DND-41 (cell line): ENCODE results near the gene KCNAB1.

ENCODE experiments used
- ATAC-seq: fragments of 200-7000 bp; cut with Tn5 transposase; 3 replicates; pipeline ENCODE4 v1.9.1; 2021; ENCODE audit warnings: low read depth; ENCODE audit not compliant: insufficient read depth
- DNase-seq: peaks from one replicate; pipeline ENCODE4 v3.0.0-alpha.2; 2020
- H2AFZ ChIP-seq: 2 replicates; pipeline ENCODE4 v1.6.0; 2012; ENCODE audit warnings: low read depth, low read length
- H3K27ac ChIP-seq: 2 replicates; pipeline ENCODE4 v1.5.1; 2012; ENCODE audit warnings: low read length, inconsistent platforms
- H3K27me3 ChIP-seq: fragments of 200-600 bp; sonication (generic); 2 replicates; pipeline ENCODE4 v1.6.0; 2012; ENCODE audit warnings: low read length, mild to moderate bottlenecking, inconsistent platforms; ENCODE audit not compliant: insufficient read depth, poor library complexity
- H3K36me3 ChIP-seq: 2 replicates; pipeline ENCODE4 v1.5.1; 2012; ENCODE audit warnings: low read length, inconsistent platforms; ENCODE audit not compliant: insufficient read depth
- H3K4me1 ChIP-seq: 2 replicates; pipeline ENCODE4 v1.5.1; 2012; ENCODE audit warnings: mild to moderate bottlenecking, low read length; ENCODE audit not compliant: insufficient read depth
- H3K4me2 ChIP-seq: 2 replicates; pipeline ENCODE4 v1.6.0; 2012; ENCODE audit warnings: mild to moderate bottlenecking, moderate library complexity, low read length, inconsistent platforms; ENCODE audit not compliant: insufficient read depth
- H3K4me3 ChIP-seq, 2 experiments: fragments of 200-600 bp in 1 of 2; shearing (Covaris generic) in 1 of 2; 2 replicates each; pipeline ENCODE4 v1.5.1; 2012 to 2016; ENCODE audit warnings: inconsistent platforms in 2 of 2, low read length in 2 of 2, mild to moderate bottlenecking in 2 of 2, low read depth in 1 of 2, moderate library complexity in 1 of 2
- H3K79me2 ChIP-seq: 2 replicates; pipeline ENCODE4 v1.6.0; 2012; ENCODE audit warnings: low read length, inconsistent platforms; ENCODE audit not compliant: insufficient read depth
- H3K9ac ChIP-seq: 2 replicates; pipeline ENCODE4 v1.6.0; 2012; ENCODE audit warnings: low read depth, mild to moderate bottlenecking, inconsistent platforms, low read length, moderate library complexity
- H3K9me3 ChIP-seq: 2 replicates; pipeline ENCODE4 v1.5.1; 2012; ENCODE audit warnings: low read length, moderate library complexity, mild to moderate bottlenecking, inconsistent platforms; ENCODE audit not compliant: insufficient read depth, severe bottlenecking
- H4K20me1 ChIP-seq: 2 replicates; pipeline ENCODE4 v1.6.0; 2012; ENCODE audit warnings: low read length; ENCODE audit not compliant: insufficient read depth
- EZH2 ChIP-seq: IDR thresholded peaks from 3 replicates; pipeline ENCODE4 v1.6.1; 2012; ENCODE audit warnings: borderline replicate concordance, low read depth, mild to moderate bottlenecking, moderate library complexity, low read length, inconsistent platforms; ENCODE audit not compliant: severe bottlenecking
- TF ChIP-seq, protein P1 (sequence below): IDR thresholded peaks from 2 replicates; pipeline ENCODE4 v1.5.1; 2012; ENCODE audit warnings: borderline replicate concordance, low read length, moderate library complexity, mild to moderate bottlenecking; ENCODE audit not compliant: poor library complexity, severe bottlenecking; ENCODE audit errors: extremely low read depth

KCNAB1 gene

GRCh38 chr3:156356537-156357363 is 236.4 kb downstream of the KCNAB1 start:
- H3K4me1 ChIP-seq: no peaks in the 10 kb centered on the region
- H3K9me3 ChIP-seq: no peaks in the 10 kb centered on the region
- peaks cover 3% of the 10 kb centered on the region for H3K27me3 ChIP-seq
- ATAC-seq (no peak), DNase-seq (no peak)
- no peak for TF ChIP-seq EZH2
- TF ChIP-seq, protein P1, sequence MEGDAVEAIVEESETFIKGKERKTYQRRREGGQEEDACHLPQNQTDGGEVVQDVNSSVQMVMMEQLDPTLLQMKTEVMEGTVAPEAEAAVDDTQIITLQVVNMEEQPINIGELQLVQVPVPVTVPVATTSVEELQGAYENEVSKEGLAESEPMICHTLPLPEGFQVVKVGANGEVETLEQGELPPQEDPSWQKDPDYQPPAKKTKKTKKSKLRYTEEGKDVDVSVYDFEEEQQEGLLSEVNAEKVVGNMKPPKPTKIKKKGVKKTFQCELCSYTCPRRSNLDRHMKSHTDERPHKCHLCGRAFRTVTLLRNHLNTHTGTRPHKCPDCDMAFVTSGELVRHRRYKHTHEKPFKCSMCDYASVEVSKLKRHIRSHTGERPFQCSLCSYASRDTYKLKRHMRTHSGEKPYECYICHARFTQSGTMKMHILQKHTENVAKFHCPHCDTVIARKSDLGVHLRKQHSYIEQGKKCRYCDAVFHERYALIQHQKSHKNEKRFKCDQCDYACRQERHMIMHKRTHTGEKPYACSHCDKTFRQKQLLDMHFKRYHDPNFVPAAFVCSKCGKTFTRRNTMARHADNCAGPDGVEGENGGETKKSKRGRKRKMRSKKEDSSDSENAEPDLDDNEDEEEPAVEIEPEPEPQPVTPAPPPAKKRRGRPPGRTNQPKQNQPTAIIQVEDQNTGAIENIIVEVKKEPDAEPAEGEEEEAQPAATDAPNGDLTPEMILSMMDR: no peak
- H3K4me2 ChIP-seq: no peak overlapping the region
- no peak overlapping the region for H2AFZ ChIP-seq
- H4K20me1 ChIP-seq: no peaks in the 10 kb centered on the region; the same call in 1 of the 2 replicates
- H3K36me3 ChIP-seq: no peaks in the 10 kb centered on the region
- H3K4me3 ChIP-seq: no peak overlapping the region
- H3K79me2 ChIP-seq: no peaks in the 10 kb centered on the region
- H3K9ac ChIP-seq: no peak overlapping the region
- H3K27ac ChIP-seq: no peak overlapping the region

- Histone ChIP-seq H3K4me1 (no peaks in the 10 kb centered on the region), H3K4me2 (no peak overlapping the region), H3K27me3 (peaks cover 3% of the 10 kb centered on the region), H3K79me2 (no peaks in the 10 kb centered on the region), H3K27ac (no peak overlapping the region), H3K4me3 (no peak overlapping the region), H3K9ac (no peak overlapping the region), H3K9me3 (no peaks in the 10 kb centered on the region), H2AFZ (no peak overlapping the region), H3K36me3 (no peaks in the 10 kb centered on the region), H4K20me1 (no peaks in the 10 kb centered on the region)
- DNase-seq (no peak), ATAC-seq (no peak)
- no peak for TF ChIP-seq EZH2
- TF ChIP-seq, protein P1: no peak
Measured at GRCh38 chr3:156358232-156358631, 237.9 kb downstream of the KCNAB1 start.

- no peak overlapping the region for H3K4me3 ChIP-seq
- H3K4me2 ChIP-seq: no peak overlapping the region
- no peaks in the 10 kb centered on the region for H3K79me2 ChIP-seq
- H3K9me3 ChIP-seq: no peaks in the 10 kb centered on the region
- peaks cover 3% of the 10 kb centered on the region for H3K27me3 ChIP-seq
- no peak overlapping the region for H2AFZ ChIP-seq
- H3K4me1 ChIP-seq: no peaks in the 10 kb centered on the region
- TF ChIP-seq EZH2: no peak
- TF ChIP-seq, protein P1: no peak
- no peaks in the 10 kb centered on the region for H3K36me3 ChIP-seq
- no peaks in the 10 kb centered on the region for H4K20me1 ChIP-seq
- no peak overlapping the region for H3K9ac ChIP-seq
- ATAC-seq (no peak), DNase-seq (no peak)
- H3K27ac ChIP-seq: no peak overlapping the region
Measured at GRCh38 chr3:156359368-156359767, 239.0 kb downstream of the KCNAB1 start.
